Trophoblast cell (in vitro differentiated cells and primary cell): Measurements from ENCODE around the gene PCSK1.

Source experiments
- DNase-seq, 2 donors: peaks; one replicate each; pipeline ENCODE4 v3.0.0-alpha.2; 2016
- H2AFZ ChIP-seq: 2 replicates; pipeline ENCODE4 v1.6.1; 2013; ENCODE audit warnings: low read length, moderate library complexity, mild to moderate bottlenecking; ENCODE audit not compliant: insufficient read depth, poor library complexity
- H2AK5ac ChIP-seq: 2 replicates; pipeline ENCODE4 v1.6.1; 2013; ENCODE audit warnings: mild to moderate bottlenecking, low read length
- H2BK120ac ChIP-seq: 2 replicates; pipeline ENCODE4 v1.6.1; 2013; ENCODE audit warnings: low read length, mild to moderate bottlenecking, moderate library complexity; ENCODE audit not compliant: insufficient read depth, poor library complexity
- H2BK12ac ChIP-seq: 2 replicates; pipeline ENCODE4 v1.6.1; 2013; ENCODE audit warnings: mild to moderate bottlenecking, low read length, moderate library complexity
- H2BK5ac ChIP-seq: 2 replicates; pipeline ENCODE4 v1.6.1; 2013; ENCODE audit warnings: low read length, low read depth, moderate library complexity, mild to moderate bottlenecking; ENCODE audit not compliant: poor library complexity
- H3K14ac ChIP-seq: 2 replicates; pipeline ENCODE4 v1.6.1; 2013; ENCODE audit warnings: mild to moderate bottlenecking, low read length
- H3K18ac ChIP-seq: 2 replicates; pipeline ENCODE4 v1.6.1; 2013; ENCODE audit warnings: mild to moderate bottlenecking, low read length
- H3K23ac ChIP-seq: 2 replicates; pipeline ENCODE4 v1.6.1; 2013; ENCODE audit warnings: low read length
- H3K27ac ChIP-seq: 2 replicates; pipeline ENCODE4 v1.5.1; 2013; ENCODE audit warnings: low read depth, mild to moderate bottlenecking, inconsistent platforms, low read length, moderate library complexity
- H3K27me3 ChIP-seq: 2 replicates; pipeline ENCODE4 v1.6.1; 2013; ENCODE audit warnings: inconsistent platforms, mild to moderate bottlenecking, low read length, moderate library complexity; ENCODE audit not compliant: insufficient read depth
- H3K36me3 ChIP-seq, 2 experiments: 1 replicate in 1 of 2; 2 replicates in 1 of 2; pipeline ENCODE4 v1.6.1; 2013; ENCODE audit warnings: low read length in 2 of 2, mild to moderate bottlenecking in 2 of 2, moderate library complexity in 1 of 2; ENCODE audit not compliant: insufficient read depth in 2 of 2, control insufficient read depth in 1 of 2
- H3K4ac ChIP-seq: 2 replicates; pipeline ENCODE4 v1.6.1; 2013; ENCODE audit warnings: low read depth, mild to moderate bottlenecking, low read length, moderate library complexity
- H3K4me1 ChIP-seq, 2 experiments: 1 replicate in 1 of 2; 2 replicates in 1 of 2; pipeline ENCODE4 v1.6.1; 2013; ENCODE audit warnings: low read length in 2 of 2, mild to moderate bottlenecking in 2 of 2, moderate library complexity in 1 of 2; ENCODE audit not compliant: insufficient read depth in 2 of 2, control insufficient read depth in 1 of 2
- H3K4me2 ChIP-seq: 2 replicates; pipeline ENCODE4 v1.6.1; 2013; ENCODE audit warnings: inconsistent platforms, mild to moderate bottlenecking, low read length, moderate library complexity
- H3K4me3 ChIP-seq: 2 replicates; pipeline ENCODE4 v1.5.1; 2013; ENCODE audit warnings: mild to moderate bottlenecking, low read depth, low read length, inconsistent platforms
- H3K79me1 ChIP-seq: one replicate; pipeline ENCODE4 v1.6.1; 2013; ENCODE audit warnings: low read length
- H3K79me2 ChIP-seq: 2 replicates; pipeline ENCODE4 v1.6.1; 2013; ENCODE audit warnings: low read length, mild to moderate bottlenecking; ENCODE audit not compliant: control insufficient read depth, insufficient read depth, poor library complexity
- H3K9ac ChIP-seq: 2 replicates; pipeline ENCODE4 v1.6.1; 2013; ENCODE audit warnings: mild to moderate bottlenecking, low read length
- H3K9me3 ChIP-seq: 2 replicates; pipeline ENCODE4 v1.6.1; 2013; ENCODE audit warnings: low read depth, mild to moderate bottlenecking, control low read depth, inconsistent platforms, low read length; ENCODE audit not compliant: insufficient read depth
- H4K12ac ChIP-seq: 2 replicates; pipeline ENCODE4 v1.6.1; 2013; ENCODE audit warnings: low read depth, mild to moderate bottlenecking, low read length, moderate library complexity
- H4K8ac ChIP-seq: 2 replicates; pipeline ENCODE4 v1.6.1; 2013; ENCODE audit warnings: low read depth, mild to moderate bottlenecking, low read length, moderate library complexity
- H4K91ac ChIP-seq: one replicate; pipeline ENCODE4 v1.6.1; 2013; ENCODE audit warnings: low read depth, mild to moderate bottlenecking, low read length, moderate library complexity
- WGBS: extraction: QIAGEN DNeasy Blood & Tissue Kit; methylation state at CpG from one replicate; pipeline ENCODE4 v1.1.7; 2013; ENCODE audit warnings: missing lambda C conversion rate; ENCODE audit not compliant: insufficient read length, insufficient coverage; ENCODE audit errors: extremely low coverage; 5-methylcytosine and 5-hydroxymethylcytosine counted together

Gene PCSK1

GRCh38 chr5:96468956-96469355 is 35.9 kb upstream of the PCSK1 start:
- H3K9me3 ChIP-seq = no peaks in the 10 kb centered on the region
- no peaks in the 10 kb centered on the region for H3K79me2 ChIP-seq
- no peak overlapping the region for H3K4me2 ChIP-seq
- H3K4me3 ChIP-seq = no peak overlapping the region
- no peak overlapping the region for H3K9ac ChIP-seq
- no peak overlapping the region for H3K14ac ChIP-seq
- no peak overlapping the region for H2BK12ac ChIP-seq
- H3K18ac ChIP-seq = no peak overlapping the region
- H3K79me1 ChIP-seq = no peaks in the 10 kb centered on the region
- no peak overlapping the region for H2AFZ ChIP-seq
- H4K8ac ChIP-seq = no peak overlapping the region
- no peak overlapping the region for H4K12ac ChIP-seq
- DNase-seq = no peak
- no peak overlapping the region for H2BK5ac ChIP-seq
- no peaks in the 10 kb centered on the region for H3K4me1 ChIP-seq
- no peaks in the 10 kb centered on the region for H3K27me3 ChIP-seq
- no peak overlapping the region for H3K27ac ChIP-seq
- no peak overlapping the region for H2BK120ac ChIP-seq
- no peak overlapping the region for H2AK5ac ChIP-seq
- no peak overlapping the region for H3K23ac ChIP-seq
- WGBS = no CpG with 5 or more reads among the region's 5 CpGs
- no peak overlapping the region for H3K4ac ChIP-seq
- no peaks in the 10 kb centered on the region for H3K36me3 ChIP-seq
- H4K91ac ChIP-seq = no peak overlapping the region

GRCh38 chr5:96463091-96463490 is 30.0 kb upstream of the PCSK1 start:
- H3K79me2 ChIP-seq = no peaks in the 10 kb centered on the region
- H4K12ac ChIP-seq = no peak overlapping the region
- H2BK5ac ChIP-seq = no peak overlapping the region
- no peak overlapping the region for H2BK12ac ChIP-seq
- H3K4me2 ChIP-seq = no peak overlapping the region
- no peak overlapping the region for H3K14ac ChIP-seq
- H3K79me1 ChIP-seq = no peaks in the 10 kb centered on the region
- H3K27ac ChIP-seq = no peak overlapping the region
- H3K4me3 ChIP-seq = no peak overlapping the region
- DNase-seq = no peak
- H3K9ac ChIP-seq = no peak overlapping the region
- H4K8ac ChIP-seq = no peak overlapping the region
- H3K27me3 ChIP-seq = no peaks in the 10 kb centered on the region
- no peak overlapping the region for H3K18ac ChIP-seq
- H2BK120ac ChIP-seq = no peak overlapping the region
- no peak overlapping the region for H3K23ac ChIP-seq
- no peak overlapping the region for H4K91ac ChIP-seq
- no peaks in the 10 kb centered on the region for H3K9me3 ChIP-seq
- no peak overlapping the region for H2AK5ac ChIP-seq
- H3K4ac ChIP-seq = no peak overlapping the region
- H3K36me3 ChIP-seq = no peaks in the 10 kb centered on the region
- H3K4me1 ChIP-seq = no peaks in the 10 kb centered on the region
- no CpG with 5 or more reads among the region's 2 CpGs for WGBS
- H2AFZ ChIP-seq = no peak overlapping the region

- Histone ChIP-seq H3K23ac (no peak overlapping the region), H4K91ac (no peak overlapping the region), H3K14ac (no peak overlapping the region), H4K8ac (no peak overlapping the region), H3K79me2 (no peaks in the 10 kb centered on the region), H3K79me1 (no peaks in the 10 kb centered on the region), H3K9me3 (no peaks in the 10 kb centered on the region), H2BK5ac (no peak overlapping the region), H3K36me3 (no peaks in the 10 kb centered on the region), H3K9ac (no peak overlapping the region), H2BK12ac (no peak overlapping the region), H3K4me1 (no peaks in the 10 kb centered on the region), H2AFZ (no peak overlapping the region), H3K27ac (no peak overlapping the region), H3K18ac (no peak overlapping the region), H4K12ac (no peak overlapping the region), H2AK5ac (no peak overlapping the region), H3K27me3 (no peaks in the 10 kb centered on the region), H3K4me2 (no peak overlapping the region), H2BK120ac (no peak overlapping the region), H3K4me3 (no peak overlapping the region), H3K4ac (no peak overlapping the region)
- no CpG with 5 or more reads among the region's 6 CpGs for WGBS
- DNase-seq = no peak
These were observed 26.5 kb upstream of the PCSK1 start for GRCh38 chr5:96459313-96460121.

GRCh38 chr5:96458176-96458575 is 25.1 kb upstream of the PCSK1 start:
- Histone ChIP-seq H3K4me2 (no peak overlapping the region), H2BK12ac (no peak overlapping the region), H4K8ac (no peak overlapping the region), H2AFZ (no peak overlapping the region), H2BK120ac (no peak overlapping the region), H3K23ac (no peak overlapping the region), H3K4me3 (no peak overlapping the region), H3K27ac (no peak overlapping the region), H3K4ac (no peak overlapping the region), H3K79me1 (no peaks in the 10 kb centered on the region), H3K18ac (no peak overlapping the region), H3K36me3 (no peaks in the 10 kb centered on the region), H2AK5ac (no peak overlapping the region), H3K4me1 (no peaks in the 10 kb centered on the region), H3K9ac (no peak overlapping the region), H2BK5ac (no peak overlapping the region), H4K91ac (no peak overlapping the region), H3K79me2 (no peaks in the 10 kb centered on the region), H3K27me3 (no peaks in the 10 kb centered on the region), H3K14ac (no peak overlapping the region), H4K12ac (no peak overlapping the region), H3K9me3 (no peaks in the 10 kb centered on the region)
- WGBS = no CpG with 5 or more reads among the region's 2 CpGs
- DNase-seq = no peak
